Esophagus muscularis mucosa (tissue), 3 donors: ENCODE results near the gene PSMD9.
"Not testable (repeated sequence)": the region's sequence is repeated elsewhere in the genome, so short reads cannot be mapped to it uniquely, and the experiment has no call there.

Experiments used
- CTCF ChIP-seq, 3 experiments: fragments of 200-600 bp in 2 of 3; fragments of 450-650 bp in 1 of 3; sonication (generic) in 2 of 3; IDR thresholded peaks; one replicate each; pipeline ENCODE4 v1.5.1; 2017 to 2019; ENCODE audit warnings: antibody characterized with exemption in 3 of 3, mild to moderate bottlenecking in 2 of 3, moderate library complexity in 1 of 3
- POLR2AphosphoS5 ChIP-seq, 2 donors: sonication (generic); formaldehyde crosslinking; IDR thresholded peaks; one replicate each; pipeline ENCODE4 v1.6.1; 2017; ENCODE audit warnings: antibody characterized with exemption in 2 of 2

- not testable (repeated sequence) for TF ChIP-seq CTCF, POLR2AphosphoS5 (IDR thresholded peaks at IDR 0.05)
Observed at GRCh38 chr12:121885129-121885528, 3.5 kb upstream of the PSMD9 start.
